ENCODE results near the gene PRIM2.
"Not testable (repeated sequence)": the region's sequence is repeated elsewhere in the genome, so short reads cannot be mapped to it uniquely, and the experiment has no call there.

DNA sequence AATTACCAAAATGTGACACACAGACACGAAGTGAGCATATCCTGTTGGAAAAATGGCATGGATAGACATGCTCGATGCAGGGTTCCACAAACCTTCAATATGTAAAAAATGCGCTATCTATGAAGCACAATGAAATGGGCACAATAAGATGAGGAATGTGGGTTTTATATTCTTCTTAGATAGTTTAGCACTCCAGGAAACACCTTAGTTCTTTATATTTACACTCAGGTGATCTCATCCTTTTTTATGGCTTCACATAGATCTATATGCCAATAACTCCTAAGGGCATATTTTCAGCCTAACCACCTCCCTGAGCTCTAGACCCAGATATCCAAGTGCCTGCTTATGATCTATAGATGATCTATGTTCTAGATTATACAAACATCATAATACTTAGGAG lies 244.8 kb downstream of the PRIM2 start:
- TF ChIP-seq CTCF (conservative IDR thresholded peaks at IDR 0.05 in 1 of 2, IDR thresholded peaks at IDR 0.05 in 1 of 2; ENCODE audit: low read depth in 1 of 2, low read length in 2 of 2); EZH2 (IDR thresholded peaks at IDR 0.05; ENCODE audit: low read length, missing control alignments): not testable (repeated sequence)

All from fibroblast of lung (primary cell).